SK-N-SH (cell line): ENCODE data around the gene GNG11. TPM values are rescaled to one million over a fixed set of nuclear protein-coding genes. Genes with fewer than 3 reads are reported as not detected.

Experiments
- CTCF ChIA-PET: fragments of 300-600, 350-600 bp; formaldehyde crosslinking; extraction: SDS; loops from one replicate; lab custom pipeline; 2021; lab: Yijun Ruan, JAX
- POLR2A ChIA-PET: fragments of 350-600 bp; sonication (Branson Sonifier 250); formaldehyde crosslinking; extraction: SDS; loops from one replicate; lab custom pipeline; 2020; ENCODE audit warnings: antibody characterized with exemption, inconsistent platforms; lab: Yijun Ruan, JAX
- DNase-seq: peaks from one replicate; pipeline ENCODE4 v3.0.0; 2012
- H2AFZ ChIP-seq: fragments of 200-600 bp; sonication (generic); 2 replicates; pipeline ENCODE4 v1.8.1; 2016; ENCODE audit warnings: antibody characterized with exemption, mild to moderate bottlenecking, low read depth
- H3F3A ChIP-seq: fragments of 200-600 bp; sonication (generic); replicated peaks from 2 replicates; pipeline ENCODE3; 2016; ENCODE audit warnings: antibody characterized with exemption, mild to moderate bottlenecking; ENCODE audit not compliant: insufficient read depth
- H3K27ac ChIP-seq, 2 experiments: fragments of 200-500 bp in 1 of 2; fragments of 200-600 bp in 1 of 2; sonication (Bioruptor generic) in 1 of 2; sonication (generic), shearing (Covaris generic) in 1 of 2; 2 replicates each; pipeline versions ENCODE4 v1.5.1 to v1.6.1; 2014 to 2016; ENCODE audit warnings: low read depth in 2 of 2, inconsistent platforms in 1 of 2, low read length in 1 of 2, mild to moderate bottlenecking in 1 of 2, mixed read lengths in 1 of 2
- H3K27me3 ChIP-seq: fragments of 200-600 bp; sonication (generic), shearing (Covaris generic); 2 replicates; pipeline ENCODE4 v1.6.1; 2016; ENCODE audit warnings: mixed run types; ENCODE audit not compliant: insufficient read depth
- H3K36me3 ChIP-seq, 2 experiments: fragments of 200-500 bp in 1 of 2; fragments of 200-600 bp in 1 of 2; sonication (Bioruptor generic) in 1 of 2; sonication (generic) in 1 of 2; replicated peaks in 1 of 2; 2 replicates each; pipeline versions ENCODE3 to v1.5.1; 2014 to 2016; ENCODE audit warnings: low read length in 1 of 2, mild to moderate bottlenecking in 1 of 2; ENCODE audit not compliant: insufficient read depth in 2 of 2, control insufficient read depth in 1 of 2
- H3K4me1 ChIP-seq, 2 experiments: fragments of 200-500 bp in 1 of 2; fragments of 200-600 bp in 1 of 2; sonication (Bioruptor generic) in 1 of 2; sonication (generic), shearing (Covaris generic) in 1 of 2; 2 replicates each; pipeline versions ENCODE4 v1.5.1 to v1.6.1; 2014 to 2016; ENCODE audit warnings: low read depth in 1 of 2, low read length in 1 of 2, mixed run types in 1 of 2; ENCODE audit not compliant: insufficient read depth in 2 of 2, control insufficient read depth in 1 of 2
- H3K4me2 ChIP-seq: fragments of 200-600 bp; sonication (generic), shearing (Covaris generic); 2 replicates; pipeline ENCODE4 v1.6.1; 2017; ENCODE audit warnings: mixed run types
- H3K4me3 ChIP-seq, 2 experiments: fragments of 200-500 bp in 1 of 2; fragments of 200-600 bp in 1 of 2; sonication (Bioruptor generic) in 1 of 2; sonication (generic), shearing (Covaris generic) in 1 of 2; 2 replicates each; pipeline versions ENCODE4 v1.5.1 to v1.8.1; 2014 to 2016; ENCODE audit warnings: low read depth in 2 of 2, inconsistent platforms in 1 of 2, low read length in 1 of 2, mild to moderate bottlenecking in 1 of 2, mixed read lengths in 1 of 2, moderate library complexity in 1 of 2
- H3K79me2 ChIP-seq: fragments of 200-600 bp; sonication (generic); 2 replicates; pipeline ENCODE4 v1.8.1; 2017; ENCODE audit warnings: mild to moderate bottlenecking; ENCODE audit not compliant: insufficient read depth
- H3K9ac ChIP-seq: fragments of 200-600 bp; sonication (generic); 2 replicates; pipeline ENCODE4 v1.6.1; 2017; ENCODE audit warnings: mixed run types
- H3K9me2 ChIP-seq: fragments of 200-600 bp; sonication (generic); 2 replicates; pipeline ENCODE4 v1.6.1; 2017; ENCODE audit warnings: mixed run types
- H3K9me3 ChIP-seq: fragments of 200-600 bp; sonication (generic); 2 replicates; pipeline ENCODE4 v1.6.1; 2017; ENCODE audit warnings: mixed run types, mild to moderate bottlenecking, moderate library complexity
- H4K20me1 ChIP-seq: fragments of 200-600 bp; sonication (generic); 2 replicates; pipeline ENCODE4 v1.6.1; 2017; ENCODE audit warnings: mild to moderate bottlenecking, mixed run types; ENCODE audit not compliant: insufficient read depth
- ELF1 ChIP-seq: IDR thresholded peaks from 2 replicates; pipeline ENCODE4 v1.4.0; 2012
- EP300 ChIP-seq, 2 experiments: IDR thresholded peaks; 2 replicates each; pipeline versions ENCODE4 v1.4.0 to v1.6.1; 2012; ENCODE audit warnings: borderline replicate concordance in 1 of 2, low read depth in 1 of 2, low read length in 1 of 2
- FOSL2 ChIP-seq: IDR thresholded peaks from 2 replicates; pipeline ENCODE4 v1.4.0; 2012; ENCODE audit warnings: low read depth, mild to moderate bottlenecking, moderate library complexity, borderline replicate concordance
- FOXJ3 ChIP-seq: sonication (generic); formaldehyde crosslinking; IDR thresholded peaks from 2 replicates; pipeline ENCODE4 v1.5.1; 2020; ENCODE audit warnings: mild to moderate bottlenecking, missing genetic modification reagents
- FOXM1 ChIP-seq: IDR thresholded peaks from 2 replicates; pipeline ENCODE4 v1.4.0; 2012; ENCODE audit warnings: low read depth, mild to moderate bottlenecking
- GABPA ChIP-seq: IDR thresholded peaks from 2 replicates; pipeline ENCODE4 v1.4.0; 2012; ENCODE audit warnings: low read depth, mild to moderate bottlenecking
- NFIC ChIP-seq: IDR thresholded peaks from 2 replicates; pipeline ENCODE4 v1.4.0; 2012; ENCODE audit warnings: borderline replicate concordance
- NRF1 ChIP-seq: IDR thresholded peaks from 2 replicates; pipeline ENCODE4 v1.6.1; 2012; ENCODE audit warnings: low read depth, mild to moderate bottlenecking, low read length
- POLR2AphosphoS5 ChIP-seq: IDR thresholded peaks from 2 replicates; pipeline ENCODE4 v1.6.1; 2012; ENCODE audit warnings: low read depth, low read length
- RCOR1 ChIP-seq: fragments of 150-350 bp; IDR thresholded peaks from 2 replicates; pipeline ENCODE4 v1.6.1; 2017; ENCODE audit warnings: antibody characterized with exemption, low read length
- RFX5 ChIP-seq: IDR thresholded peaks from 2 replicates; pipeline ENCODE4 v1.6.1; 2012; ENCODE audit warnings: mild to moderate bottlenecking, improper control_type of control experiment, low read length
- TAF1 ChIP-seq: IDR thresholded peaks from 2 replicates; pipeline ENCODE4 v1.6.1; 2012; ENCODE audit warnings: low read depth, mild to moderate bottlenecking, low read length, moderate library complexity, borderline replicate concordance
- WGBS: methylation state at CpG from one replicate; pipeline ENCODE4 v1.1.6; 2017; ENCODE audit warnings: low lambda C conversion rate; 5-methylcytosine and 5-hydroxymethylcytosine counted together
- polyA plus RNA-seq, 3 experiments: library from polyadenylated mRNA; depleted of rRNA; stranded (reverse); fragments of >200 nt; gene quantifications; 2 replicates each; pipeline ENCODE4 v1.2.3, GENCODE V29; 2012
- TF ChIP-seq, protein P1 (sequence below): fragments of 150-350 bp; IDR thresholded peaks from 2 replicates; pipeline ENCODE4 v1.6.1; 2017; ENCODE audit warnings: antibody characterized with exemption, low read length, low read depth, borderline replicate concordance
- TF ChIP-seq, protein P2 (sequence below): fragments of 200-600 bp; sonication (generic); IDR thresholded peaks from 2 replicates; pipeline ENCODE4 v1.6.1; 2017; ENCODE audit warnings: antibody characterized with exemption, mild to moderate bottlenecking, moderate library complexity
- TF ChIP-seq, protein P3 (sequence below): fragments of 150-350 bp; IDR thresholded peaks from 2 replicates; pipeline ENCODE4 v1.6.1; 2016; ENCODE audit warnings: mild to moderate bottlenecking, low read depth, low read length
- TF ChIP-seq, protein P4 (sequence below): IDR thresholded peaks from 2 replicates; pipeline ENCODE4 v1.4.0; 2012; ENCODE audit warnings: low read depth, borderline replicate concordance
- TF ChIP-seq, protein P5 (sequence below): IDR thresholded peaks from 2 replicates; pipeline ENCODE4 v1.6.1; 2012; ENCODE audit warnings: mild to moderate bottlenecking, low read depth, low read length, moderate library complexity
- TF ChIP-seq, protein P6 (sequence below): IDR thresholded peaks from 2 replicates; pipeline ENCODE4; 2012
- TF ChIP-seq, protein P7 (sequence below): IDR thresholded peaks from 2 replicates; pipeline ENCODE4 v1.4.0; 2012; ENCODE audit warnings: low read depth

The GNG11 gene
- polyA plus RNA-seq, 1 of the 3 experiments (the other 2 are of a cell fraction), result 11.5 TPM

DNA sequence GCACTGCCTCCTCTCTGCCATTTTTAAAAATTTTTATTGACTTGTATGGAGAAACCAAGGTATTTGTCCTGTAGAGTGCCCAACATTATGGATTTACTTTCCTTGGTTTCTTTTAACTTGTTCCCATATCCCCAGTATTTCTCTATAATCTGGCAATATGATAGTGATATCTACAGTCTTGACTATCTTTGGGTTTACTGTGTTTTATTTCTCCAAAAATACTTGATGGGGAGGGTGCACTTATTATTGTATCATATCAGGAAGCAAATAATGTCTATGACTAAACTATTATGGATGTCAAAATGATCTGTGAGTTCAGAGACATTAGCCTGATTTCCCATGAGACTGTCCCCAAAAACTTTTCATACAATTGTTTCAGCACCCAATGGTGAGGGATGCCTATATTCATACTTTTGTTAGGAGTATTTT is 37.6 kb upstream of the GNG11 start (continued):
- TF ChIP-seq NRF1 (no peak), FOSL2 (no peak), NFIC (no peak), POLR2AphosphoS5 (no peak)
- TF ChIP-seq, protein P1, sequence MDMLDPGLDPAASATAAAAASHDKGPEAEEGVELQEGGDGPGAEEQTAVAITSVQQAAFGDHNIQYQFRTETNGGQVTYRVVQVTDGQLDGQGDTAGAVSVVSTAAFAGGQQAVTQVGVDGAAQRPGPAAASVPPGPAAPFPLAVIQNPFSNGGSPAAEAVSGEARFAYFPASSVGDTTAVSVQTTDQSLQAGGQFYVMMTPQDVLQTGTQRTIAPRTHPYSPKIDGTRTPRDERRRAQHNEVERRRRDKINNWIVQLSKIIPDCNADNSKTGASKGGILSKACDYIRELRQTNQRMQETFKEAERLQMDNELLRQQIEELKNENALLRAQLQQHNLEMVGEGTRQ, result no peak
- TF ChIP-seq, protein P2, sequence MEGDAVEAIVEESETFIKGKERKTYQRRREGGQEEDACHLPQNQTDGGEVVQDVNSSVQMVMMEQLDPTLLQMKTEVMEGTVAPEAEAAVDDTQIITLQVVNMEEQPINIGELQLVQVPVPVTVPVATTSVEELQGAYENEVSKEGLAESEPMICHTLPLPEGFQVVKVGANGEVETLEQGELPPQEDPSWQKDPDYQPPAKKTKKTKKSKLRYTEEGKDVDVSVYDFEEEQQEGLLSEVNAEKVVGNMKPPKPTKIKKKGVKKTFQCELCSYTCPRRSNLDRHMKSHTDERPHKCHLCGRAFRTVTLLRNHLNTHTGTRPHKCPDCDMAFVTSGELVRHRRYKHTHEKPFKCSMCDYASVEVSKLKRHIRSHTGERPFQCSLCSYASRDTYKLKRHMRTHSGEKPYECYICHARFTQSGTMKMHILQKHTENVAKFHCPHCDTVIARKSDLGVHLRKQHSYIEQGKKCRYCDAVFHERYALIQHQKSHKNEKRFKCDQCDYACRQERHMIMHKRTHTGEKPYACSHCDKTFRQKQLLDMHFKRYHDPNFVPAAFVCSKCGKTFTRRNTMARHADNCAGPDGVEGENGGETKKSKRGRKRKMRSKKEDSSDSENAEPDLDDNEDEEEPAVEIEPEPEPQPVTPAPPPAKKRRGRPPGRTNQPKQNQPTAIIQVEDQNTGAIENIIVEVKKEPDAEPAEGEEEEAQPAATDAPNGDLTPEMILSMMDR, result no peak

DNA sequence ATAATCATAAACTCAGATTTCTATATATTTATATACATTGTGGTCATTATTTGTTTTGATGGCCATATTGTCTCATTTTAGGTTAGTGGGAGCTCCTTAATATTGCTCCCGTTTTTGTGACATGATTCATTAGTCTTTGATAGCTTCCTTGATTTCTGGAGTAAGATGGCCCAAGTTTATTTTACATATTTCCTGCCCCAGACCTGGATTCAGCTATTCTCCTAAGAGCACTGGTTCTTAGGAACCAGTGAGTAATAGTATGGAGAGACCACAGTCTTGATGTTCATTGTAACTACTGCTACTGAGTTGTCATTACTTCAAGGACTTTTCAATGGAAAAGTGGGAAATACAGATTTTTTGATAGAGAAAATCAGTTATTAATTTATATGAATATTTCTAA is 37.0 kb upstream of the GNG11 start:
- CTCF ChIA-PET, result interaction anchor here (1.1 kb wide), 1 partner anchor 145 kb away, joined by 3 read pairs; no protein-coding TSS in a partner anchor
- H3K27me3 ChIP-seq, result no peaks in the 10 kb centered on the region
- 64% methylated on average over 1 of the region's 1 CpG for WGBS
- TF ChIP-seq, protein P3, sequence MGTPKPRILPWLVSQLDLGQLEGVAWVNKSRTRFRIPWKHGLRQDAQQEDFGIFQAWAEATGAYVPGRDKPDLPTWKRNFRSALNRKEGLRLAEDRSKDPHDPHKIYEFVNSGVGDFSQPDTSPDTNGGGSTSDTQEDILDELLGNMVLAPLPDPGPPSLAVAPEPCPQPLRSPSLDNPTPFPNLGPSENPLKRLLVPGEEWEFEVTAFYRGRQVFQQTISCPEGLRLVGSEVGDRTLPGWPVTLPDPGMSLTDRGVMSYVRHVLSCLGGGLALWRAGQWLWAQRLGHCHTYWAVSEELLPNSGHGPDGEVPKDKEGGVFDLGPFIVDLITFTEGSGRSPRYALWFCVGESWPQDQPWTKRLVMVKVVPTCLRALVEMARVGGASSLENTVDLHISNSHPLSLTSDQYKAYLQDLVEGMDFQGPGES, result no peak
- TF ChIP-seq FOXM1 (no peak), FOSL2 (no peak), RCOR1 (no peak), ELF1 (no peak), GABPA (no peak), FOXJ3 (no peak), TAF1 (no peak), RFX5 (no peak), EP300 (IDR thresholded peaks at IDR 0.05; ENCODE audit: borderline replicate concordance in 1 of 2, low read depth in 1 of 2, low read length in 1 of 2) (no peak)
- TF ChIP-seq, protein P4, sequence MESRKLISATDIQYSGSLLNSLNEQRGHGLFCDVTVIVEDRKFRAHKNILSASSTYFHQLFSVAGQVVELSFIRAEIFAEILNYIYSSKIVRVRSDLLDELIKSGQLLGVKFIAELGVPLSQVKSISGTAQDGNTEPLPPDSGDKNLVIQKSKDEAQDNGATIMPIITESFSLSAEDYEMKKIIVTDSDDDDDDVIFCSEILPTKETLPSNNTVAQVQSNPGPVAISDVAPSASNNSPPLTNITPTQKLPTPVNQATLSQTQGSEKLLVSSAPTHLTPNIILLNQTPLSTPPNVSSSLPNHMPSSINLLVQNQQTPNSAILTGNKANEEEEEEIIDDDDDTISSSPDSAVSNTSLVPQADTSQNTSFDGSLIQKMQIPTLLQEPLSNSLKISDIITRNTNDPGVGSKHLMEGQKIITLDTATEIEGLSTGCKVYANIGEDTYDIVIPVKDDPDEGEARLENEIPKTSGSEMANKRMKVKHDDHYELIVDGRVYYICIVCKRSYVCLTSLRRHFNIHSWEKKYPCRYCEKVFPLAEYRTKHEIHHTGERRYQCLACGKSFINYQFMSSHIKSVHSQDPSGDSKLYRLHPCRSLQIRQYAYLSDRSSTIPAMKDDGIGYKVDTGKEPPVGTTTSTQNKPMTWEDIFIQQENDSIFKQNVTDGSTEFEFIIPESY, result no peak
- TF ChIP-seq, protein P5, sequence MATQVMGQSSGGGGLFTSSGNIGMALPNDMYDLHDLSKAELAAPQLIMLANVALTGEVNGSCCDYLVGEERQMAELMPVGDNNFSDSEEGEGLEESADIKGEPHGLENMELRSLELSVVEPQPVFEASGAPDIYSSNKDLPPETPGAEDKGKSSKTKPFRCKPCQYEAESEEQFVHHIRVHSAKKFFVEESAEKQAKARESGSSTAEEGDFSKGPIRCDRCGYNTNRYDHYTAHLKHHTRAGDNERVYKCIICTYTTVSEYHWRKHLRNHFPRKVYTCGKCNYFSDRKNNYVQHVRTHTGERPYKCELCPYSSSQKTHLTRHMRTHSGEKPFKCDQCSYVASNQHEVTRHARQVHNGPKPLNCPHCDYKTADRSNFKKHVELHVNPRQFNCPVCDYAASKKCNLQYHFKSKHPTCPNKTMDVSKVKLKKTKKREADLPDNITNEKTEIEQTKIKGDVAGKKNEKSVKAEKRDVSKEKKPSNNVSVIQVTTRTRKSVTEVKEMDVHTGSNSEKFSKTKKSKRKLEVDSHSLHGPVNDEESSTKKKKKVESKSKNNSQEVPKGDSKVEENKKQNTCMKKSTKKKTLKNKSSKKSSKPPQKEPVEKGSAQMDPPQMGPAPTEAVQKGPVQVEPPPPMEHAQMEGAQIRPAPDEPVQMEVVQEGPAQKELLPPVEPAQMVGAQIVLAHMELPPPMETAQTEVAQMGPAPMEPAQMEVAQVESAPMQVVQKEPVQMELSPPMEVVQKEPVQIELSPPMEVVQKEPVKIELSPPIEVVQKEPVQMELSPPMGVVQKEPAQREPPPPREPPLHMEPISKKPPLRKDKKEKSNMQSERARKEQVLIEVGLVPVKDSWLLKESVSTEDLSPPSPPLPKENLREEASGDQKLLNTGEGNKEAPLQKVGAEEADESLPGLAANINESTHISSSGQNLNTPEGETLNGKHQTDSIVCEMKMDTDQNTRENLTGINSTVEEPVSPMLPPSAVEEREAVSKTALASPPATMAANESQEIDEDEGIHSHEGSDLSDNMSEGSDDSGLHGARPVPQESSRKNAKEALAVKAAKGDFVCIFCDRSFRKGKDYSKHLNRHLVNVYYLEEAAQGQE, result no peak
- TF ChIP-seq, protein P6, sequence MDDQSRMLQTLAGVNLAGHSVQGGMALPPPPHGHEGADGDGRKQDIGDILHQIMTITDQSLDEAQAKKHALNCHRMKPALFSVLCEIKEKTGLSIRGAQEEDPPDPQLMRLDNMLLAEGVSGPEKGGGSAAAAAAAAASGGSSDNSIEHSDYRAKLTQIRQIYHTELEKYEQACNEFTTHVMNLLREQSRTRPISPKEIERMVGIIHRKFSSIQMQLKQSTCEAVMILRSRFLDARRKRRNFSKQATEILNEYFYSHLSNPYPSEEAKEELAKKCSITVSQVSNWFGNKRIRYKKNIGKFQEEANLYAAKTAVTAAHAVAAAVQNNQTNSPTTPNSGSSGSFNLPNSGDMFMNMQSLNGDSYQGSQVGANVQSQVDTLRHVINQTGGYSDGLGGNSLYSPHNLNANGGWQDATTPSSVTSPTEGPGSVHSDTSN, result no peak
- TF ChIP-seq, protein P1, result no peak
- TF ChIP-seq, protein P7, sequence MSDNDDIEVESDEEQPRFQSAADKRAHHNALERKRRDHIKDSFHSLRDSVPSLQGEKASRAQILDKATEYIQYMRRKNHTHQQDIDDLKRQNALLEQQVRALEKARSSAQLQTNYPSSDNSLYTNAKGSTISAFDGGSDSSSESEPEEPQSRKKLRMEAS, result no peak

More for the DNA sequence above, 37.0 kb upstream of the GNG11 start:
- peaks cover 0 to 13% of the 10 kb centered on the region in 2 experiments for H3K36me3 ChIP-seq
- no peaks in the 10 kb centered on the region for H4K20me1 ChIP-seq
- no peaks in the 10 kb centered on the region for H3K79me2 ChIP-seq
- no peak overlapping the region for H3K4me2 ChIP-seq
- H3K4me3 ChIP-seq, result no peak overlapping the region
- H3K4me1 ChIP-seq, result no peaks in the 10 kb centered on the region; a peak in 1 of 4 replicates
- H3F3A ChIP-seq, result no peaks in the 10 kb centered on the region
- no peak overlapping the region for H3K27ac ChIP-seq
- H2AFZ ChIP-seq, result no peak overlapping the region
- POLR2A ChIA-PET, result no interaction called here
- H3K9me3 ChIP-seq, result no peaks in the 10 kb centered on the region; the same call in 1 of the 2 replicates
- 0 out of 2 replicates have a peak, but pooled peaks cover 3% of the 10 kb centered on the region for H3K9me2 ChIP-seq
- no peak for DNase-seq
- no peak overlapping the region for H3K9ac ChIP-seq
